GM21515 (cell line): Measurements from ENCODE around the gene EIF4G3.
"Not testable (repeated sequence)": the region's sequence is repeated elsewhere in the genome, so short reads cannot be mapped to it uniquely, and the experiment has no call there.

Experiments used
- ATAC-seq: cut with Tn5 transposase; IDR thresholded peaks from one replicate; pipeline ENCODE4 v1.9.1; 2021; ENCODE audit not compliant: unreplicated experiment

EIF4G3 gene

GRCh38 chr1:21037091-21037490, 139.6 kb downstream of the EIF4G3 start:
- no peak for ATAC-seq

GRCh38 chr1:21035794-21036193, 140.9 kb downstream of the EIF4G3 start:
- no peak for ATAC-seq

- ATAC-seq = no peak
Measured at GRCh38 chr1:21034725-21035628, 141.7 kb downstream of the EIF4G3 start.

DNA sequence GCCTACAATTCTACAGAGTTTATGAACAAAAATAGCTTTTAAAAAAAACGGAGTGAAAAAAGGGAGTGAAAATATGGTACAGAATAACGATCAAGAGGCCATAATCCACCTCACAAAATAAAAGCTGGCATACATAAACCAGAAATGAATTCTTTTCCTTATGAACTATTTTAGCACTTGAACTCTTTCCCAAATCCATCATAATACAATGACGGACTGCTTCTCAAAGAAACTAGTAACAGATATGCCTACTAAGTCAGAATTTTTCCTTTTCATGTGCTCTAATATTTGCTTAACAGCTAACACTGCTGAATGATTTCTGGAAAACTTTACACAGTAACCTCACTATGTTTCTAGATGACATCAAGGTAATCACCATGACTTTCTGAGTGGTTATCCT, 144.0 kb downstream of the EIF4G3 start:
- no peak for ATAC-seq

DNA sequence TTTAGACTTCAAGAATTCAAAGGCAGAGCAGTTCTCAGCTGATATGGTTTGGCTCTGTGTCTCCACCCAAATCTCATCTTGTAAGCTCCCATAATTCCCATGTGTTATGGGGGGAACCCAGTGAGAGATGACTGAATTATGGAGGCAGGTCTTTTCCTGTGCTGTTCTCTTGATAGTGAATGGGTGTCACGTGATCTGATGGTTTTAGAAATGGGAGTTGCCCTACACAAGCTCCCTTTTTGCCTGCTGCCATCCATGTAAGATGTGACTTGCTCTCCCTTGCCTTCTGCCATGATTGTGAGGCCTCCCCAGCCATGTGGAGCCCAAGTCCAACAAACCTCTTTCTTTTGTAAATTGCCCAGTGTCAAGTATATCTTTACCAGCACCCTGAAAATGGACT, 146.5 kb downstream of the EIF4G3 start:
- no peak for ATAC-seq

DNA sequence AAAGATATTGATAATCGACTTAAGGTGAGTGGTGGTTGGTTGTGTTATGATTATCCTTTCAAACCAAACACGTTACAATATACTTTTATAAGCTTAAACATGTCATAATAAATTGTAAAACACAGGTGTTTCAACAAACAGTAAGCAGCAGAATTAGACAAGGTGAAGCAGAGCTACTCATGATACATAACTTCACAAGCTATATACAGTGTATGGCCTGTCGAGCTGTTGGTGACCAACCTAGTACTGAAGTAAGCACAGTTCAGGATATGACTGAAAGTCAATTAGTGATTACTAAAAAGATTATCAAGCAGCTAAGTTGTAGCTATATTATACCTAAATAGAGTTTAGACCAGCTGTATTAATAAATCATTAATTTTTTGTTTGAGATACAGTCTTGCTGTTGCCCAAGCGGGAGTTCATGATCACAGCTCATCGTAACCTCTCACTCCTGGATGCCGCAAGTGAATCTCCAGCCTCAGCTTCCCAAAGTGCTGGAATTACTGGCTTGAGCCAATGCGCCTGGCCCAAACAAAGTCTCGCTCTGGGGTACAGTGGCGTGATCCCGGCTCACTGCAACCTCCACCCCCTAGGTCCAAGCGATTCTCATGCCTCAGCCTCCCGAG, 148.1 kb downstream of the EIF4G3 start:
- no peak for ATAC-seq

DNA sequence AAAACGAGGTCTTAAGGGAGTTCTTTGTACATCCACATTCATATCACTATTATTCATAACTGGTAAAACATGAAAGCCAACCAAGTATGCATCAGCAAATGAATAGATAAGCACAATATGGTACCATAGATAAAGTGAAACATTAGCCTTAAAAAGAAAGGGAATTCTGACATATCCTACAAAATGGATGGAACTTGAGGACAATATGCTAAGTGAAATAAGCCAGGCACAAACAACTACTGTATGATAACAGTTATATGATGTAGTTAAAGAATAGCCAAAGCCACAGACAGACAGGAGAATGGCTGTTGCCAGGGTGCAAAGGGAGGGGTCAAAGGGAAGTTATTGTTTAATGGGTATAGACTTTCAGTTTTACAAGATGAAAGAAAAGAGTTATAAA, 148.9 kb downstream of the EIF4G3 start:
- no peak for ATAC-seq

DNA sequence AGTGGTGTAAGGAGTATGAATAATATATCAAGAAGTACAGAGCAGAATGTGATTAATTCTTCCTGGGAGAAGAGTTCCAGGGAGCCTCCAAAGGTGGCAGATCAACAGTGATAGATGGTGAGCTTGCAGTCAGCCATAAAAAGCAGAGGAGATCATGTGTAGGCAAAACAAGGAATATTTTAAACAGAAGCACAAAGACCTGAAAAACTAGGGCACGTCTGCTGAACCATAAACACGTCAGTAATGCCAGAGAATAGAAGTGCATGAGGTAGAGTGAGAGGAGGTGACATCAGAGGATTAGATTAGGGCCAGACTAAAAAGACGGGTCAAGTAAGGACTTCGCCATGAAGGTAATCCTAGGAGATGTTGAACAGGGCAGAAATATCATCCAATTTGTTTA, 151.8 kb downstream of the EIF4G3 start:
- ATAC-seq = no peak

DNA sequence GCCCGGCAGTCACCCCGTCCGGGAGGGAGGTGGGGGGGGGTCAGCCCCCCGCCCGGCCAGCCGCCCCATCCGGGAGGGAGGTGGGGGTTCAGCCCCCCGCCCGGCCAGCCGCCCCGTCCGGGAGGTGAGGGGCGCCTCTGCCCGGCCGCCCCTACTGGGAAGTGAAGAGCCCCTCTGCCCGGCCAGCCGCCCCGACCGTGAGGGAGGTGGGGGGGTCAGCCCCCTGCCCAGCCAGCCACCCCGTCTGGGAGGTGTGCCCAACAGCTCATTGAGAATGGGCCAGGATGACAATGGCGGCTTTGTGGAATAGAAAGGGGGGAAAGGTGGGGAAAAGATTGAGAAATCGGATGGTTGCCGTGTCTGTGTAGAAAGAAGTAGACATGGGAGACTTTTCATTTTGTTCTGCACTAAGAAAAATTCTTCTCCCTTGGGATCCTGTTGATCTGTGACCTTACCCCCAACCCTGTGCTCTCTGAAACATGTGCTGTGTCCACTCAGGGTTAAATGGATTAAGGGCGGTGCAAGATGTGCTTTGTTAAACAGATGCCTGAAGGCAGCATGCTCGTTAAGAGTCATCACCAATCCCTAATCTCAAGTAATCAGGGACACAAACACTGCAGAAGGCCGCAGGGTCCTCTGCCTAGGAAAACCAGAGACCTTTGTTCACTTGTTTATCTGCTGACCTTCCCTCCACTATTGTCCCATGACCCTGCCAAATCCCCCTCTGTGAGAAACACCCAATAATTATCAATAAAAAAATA, 152.4 kb downstream of the EIF4G3 start:
- not testable (repeated sequence) for ATAC-seq

GRCh38 chr1:21022279-21023040, 154.2 kb downstream of the EIF4G3 start:
- peak; percentile 80 for ATAC-seq

DNA sequence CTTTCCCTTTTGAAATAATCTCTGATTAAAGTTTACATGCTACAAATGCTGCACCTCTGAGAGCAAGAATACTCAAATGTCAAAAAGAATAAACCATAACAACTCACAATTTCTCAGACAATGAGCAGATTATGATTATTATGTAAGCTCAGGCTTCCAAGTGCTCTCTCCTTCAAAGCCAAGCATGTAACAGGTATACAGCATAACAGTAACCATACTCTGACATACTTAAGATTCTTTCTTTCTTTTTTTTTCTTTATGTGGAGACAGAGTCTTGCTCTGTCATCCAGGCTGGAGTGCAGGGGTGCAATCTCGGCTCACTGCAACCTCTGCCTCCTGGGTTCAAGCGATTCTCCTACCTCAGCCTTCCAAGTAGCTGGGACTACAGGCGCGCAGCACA, 155.4 kb downstream of the EIF4G3 start:
- no peak for ATAC-seq

DNA sequence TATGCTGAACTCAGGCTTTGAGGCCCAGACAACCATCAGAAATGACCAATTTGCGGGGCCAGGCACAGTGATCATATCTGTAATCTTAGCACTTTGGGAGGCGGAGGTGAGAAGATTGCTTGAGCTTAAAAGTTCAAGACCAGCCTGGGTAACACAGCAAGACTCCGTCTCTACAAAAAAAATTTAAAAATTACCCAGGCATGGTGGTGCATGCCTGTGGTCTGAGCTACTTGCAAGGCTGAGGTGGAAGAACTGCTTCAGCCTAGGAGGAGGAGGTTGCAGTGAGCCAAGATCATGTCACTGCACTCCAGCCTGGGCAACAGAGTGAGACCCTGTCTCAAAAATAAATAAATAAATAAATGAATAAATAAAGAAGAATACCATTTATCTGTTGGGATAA, 156.5 kb downstream of the EIF4G3 start:
- ATAC-seq = no peak

DNA sequence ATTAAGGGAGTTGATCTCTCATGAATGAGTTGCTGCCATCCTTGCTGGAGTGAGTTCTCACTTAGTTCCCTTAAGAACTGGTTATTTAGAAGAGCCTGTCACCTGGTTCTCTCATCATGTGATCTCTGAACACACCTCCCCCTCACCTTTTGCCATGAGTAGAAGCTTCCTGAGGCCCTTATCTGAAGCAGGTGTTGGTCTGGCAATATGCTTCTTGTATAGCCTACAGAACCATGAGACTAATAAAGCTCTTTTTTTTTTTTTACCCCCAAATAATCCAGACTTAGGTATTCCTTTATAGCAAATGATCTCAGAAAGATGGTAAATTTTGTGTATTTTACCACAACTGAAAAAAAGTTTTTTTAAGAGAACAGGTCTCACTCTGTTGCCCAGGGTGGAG, 158.0 kb downstream of the EIF4G3 start:
- no peak for ATAC-seq

DNA sequence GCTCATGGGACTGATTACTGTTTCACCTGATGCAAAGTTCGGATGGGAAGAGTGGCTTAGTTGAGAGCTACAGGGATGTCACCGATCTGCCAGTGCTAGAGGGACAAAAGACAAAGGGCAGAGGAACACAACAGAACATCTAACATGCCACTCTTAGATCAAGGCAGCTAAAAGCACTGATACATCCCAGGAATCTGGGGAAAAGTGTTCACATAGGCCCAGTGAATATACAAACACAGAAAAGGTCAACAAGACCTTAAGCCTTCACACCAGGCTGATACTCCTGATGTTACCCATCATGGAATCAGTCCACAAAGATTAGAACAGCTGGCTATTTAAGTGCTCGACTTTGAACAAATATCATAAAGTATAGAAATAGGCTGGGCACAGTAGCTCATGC, 163.2 kb downstream of the EIF4G3 start:
- ATAC-seq = no peak

GRCh38 chr1:21012937-21013336, 163.8 kb downstream of the EIF4G3 start:
- ATAC-seq = no peak

DNA sequence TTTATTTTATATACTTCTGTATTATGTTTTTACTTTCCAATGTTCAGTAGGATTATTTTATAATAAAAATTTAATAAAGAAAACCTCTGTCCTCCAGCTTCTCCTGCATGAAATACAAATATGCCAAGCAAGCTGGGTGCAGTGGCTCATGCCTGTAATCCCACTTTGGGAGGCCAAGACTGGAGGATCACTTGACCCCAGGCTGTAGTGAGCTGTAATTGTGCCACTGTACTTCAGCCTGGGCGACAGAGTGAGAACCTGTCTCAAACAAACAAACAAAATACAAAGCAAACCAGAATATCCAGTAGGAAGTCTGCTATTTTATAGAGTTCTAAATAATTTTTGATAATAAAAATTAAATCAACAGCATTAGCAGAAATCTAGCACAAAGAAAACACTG, 168.8 kb downstream of the EIF4G3 start:
- ATAC-seq = no peak

- ATAC-seq = no peak
Measured at GRCh38 chr1:21005466-21006239, 171.0 kb downstream of the EIF4G3 start.

DNA sequence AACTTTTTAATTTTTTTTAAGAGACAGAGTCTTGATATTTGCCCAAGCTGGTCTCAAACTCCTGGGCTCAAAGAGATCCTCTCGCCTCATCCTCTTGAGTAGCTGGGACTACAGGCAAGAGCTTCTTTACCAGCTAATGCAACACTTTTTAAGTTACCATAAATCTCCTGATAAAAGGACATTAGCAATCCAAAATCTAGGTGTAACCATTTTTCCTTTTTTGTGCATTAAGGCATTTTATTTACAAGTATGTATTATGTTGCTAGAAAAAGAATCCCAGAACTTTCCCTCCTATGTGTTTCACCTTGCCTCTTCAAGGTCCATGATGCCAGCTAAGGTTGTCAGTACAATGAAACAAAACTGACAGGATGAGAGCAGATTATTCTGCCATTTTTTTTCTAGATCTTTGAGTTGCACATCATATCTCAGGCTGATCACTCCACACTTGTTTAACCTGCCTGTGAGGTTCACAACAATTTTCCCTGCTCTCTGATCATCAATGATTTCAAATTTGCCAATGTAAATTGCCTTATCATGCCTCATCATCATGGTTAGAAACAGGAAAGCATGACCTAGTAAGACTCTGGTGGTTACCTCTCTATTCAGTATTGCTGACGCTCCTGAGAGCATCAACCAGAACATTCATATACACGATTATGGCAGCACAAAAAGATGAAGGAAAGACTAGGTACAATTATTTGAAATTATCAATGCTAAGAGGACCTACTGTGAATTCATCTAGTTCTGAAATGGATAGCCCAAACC, 173.2 kb downstream of the EIF4G3 start:
- no peak for ATAC-seq

GRCh38 chr1:21001042-21001441, 175.7 kb downstream of the EIF4G3 start:
- ATAC-seq = no peak

GRCh38 chr1:21000245-21000594, 176.5 kb downstream of the EIF4G3 start:
- ATAC-seq = no peak
